ENCODE data around the gene PAQR9.
"Not testable (repeated sequence)": the region's sequence is repeated elsewhere in the genome, so short reads cannot be mapped to it uniquely, and the experiment has no call there.

PAQR9 gene

GRCh38 chr3:142963516-142964448 lies at the start of gene PAQR9:
TSS of gene PAQR9 (minus strand) at chr3:142963674. CDS start at chr3:142963336, 338 bp downstream.
- peak; percentile 54 for DNase-seq

- no peak for DNase-seq
These were observed 48.2 kb upstream of the PAQR9 start for GRCh38 chr3:143011705-143012104.

- DNase-seq = no peak
These were observed 46.5 kb upstream of the PAQR9 start for GRCh38 chr3:143010024-143010423.

- DNase-seq = no peak
These were observed 41.3 kb upstream of the PAQR9 start for GRCh38 chr3:143004823-143005222.

- DNase-seq = no peak
These were observed 39.3 kb upstream of the PAQR9 start for GRCh38 chr3:143002727-143003126.

- DNase-seq = no peak
These were observed 38.7 kb upstream of the PAQR9 start for GRCh38 chr3:143002083-143002712.

- DNase-seq = peak; percentile 96
These were observed 38.1 kb upstream of the PAQR9 start, which contains the start of gene U2SURP for GRCh38 chr3:143001369-143002082. TSS of gene U2SURP (plus strand) at chr3:143001570. CDS start at chr3:143001629, 59 bp downstream.

GRCh38 chr3:143001034-143001368 lies 37.5 kb upstream of the PAQR9 start:
- no peak for DNase-seq

GRCh38 chr3:143000528-143000927 lies 37.1 kb upstream of the PAQR9 start:
- no peak for DNase-seq

GRCh38 chr3:142999881-143000280 lies 36.4 kb upstream of the PAQR9 start:
- no peak for DNase-seq

GRCh38 chr3:142998439-142998838 lies 35.0 kb upstream of the PAQR9 start:
- DNase-seq = no peak

- no peak for DNase-seq
These were observed 33.9 kb upstream of the PAQR9 start for GRCh38 chr3:142997330-142997729.

GRCh38 chr3:142993958-142994442 lies 30.5 kb upstream of the PAQR9 start:
- peak; percentile 61 for DNase-seq

GRCh38 chr3:142992323-142992722 lies 28.8 kb upstream of the PAQR9 start:
- DNase-seq = no peak

GRCh38 chr3:142990721-142991120 lies 27.2 kb upstream of the PAQR9 start:
- DNase-seq = no peak

- DNase-seq = not testable (repeated sequence)
These were observed 25.4 kb upstream of the PAQR9 start for GRCh38 chr3:142988826-142989225.

GRCh38 chr3:142988221-142988620 lies 24.7 kb upstream of the PAQR9 start:
- DNase-seq = not testable (repeated sequence)

GRCh38 chr3:142987707-142988106 lies 24.2 kb upstream of the PAQR9 start:
- DNase-seq = no peak

- no peak for DNase-seq
These were observed 23.7 kb upstream of the PAQR9 start for GRCh38 chr3:142987080-142987700.

GRCh38 chr3:142984255-142984654 lies 20.8 kb upstream of the PAQR9 start:
- DNase-seq = no peak

GRCh38 chr3:142983318-142983717 lies 19.8 kb upstream of the PAQR9 start:
- no peak for DNase-seq

GRCh38 chr3:142982038-142982773 lies 18.7 kb upstream of the PAQR9 start:
- DNase-seq = no peak

Measured in right forelimb (tissue), 1 donor.